ENCODE results near the gene NCOA7.
"Not testable (repeated sequence)": the region's sequence is repeated elsewhere in the genome, so short reads cannot be mapped to it uniquely, and the experiment has no call there.

Gene NCOA7

DNA sequence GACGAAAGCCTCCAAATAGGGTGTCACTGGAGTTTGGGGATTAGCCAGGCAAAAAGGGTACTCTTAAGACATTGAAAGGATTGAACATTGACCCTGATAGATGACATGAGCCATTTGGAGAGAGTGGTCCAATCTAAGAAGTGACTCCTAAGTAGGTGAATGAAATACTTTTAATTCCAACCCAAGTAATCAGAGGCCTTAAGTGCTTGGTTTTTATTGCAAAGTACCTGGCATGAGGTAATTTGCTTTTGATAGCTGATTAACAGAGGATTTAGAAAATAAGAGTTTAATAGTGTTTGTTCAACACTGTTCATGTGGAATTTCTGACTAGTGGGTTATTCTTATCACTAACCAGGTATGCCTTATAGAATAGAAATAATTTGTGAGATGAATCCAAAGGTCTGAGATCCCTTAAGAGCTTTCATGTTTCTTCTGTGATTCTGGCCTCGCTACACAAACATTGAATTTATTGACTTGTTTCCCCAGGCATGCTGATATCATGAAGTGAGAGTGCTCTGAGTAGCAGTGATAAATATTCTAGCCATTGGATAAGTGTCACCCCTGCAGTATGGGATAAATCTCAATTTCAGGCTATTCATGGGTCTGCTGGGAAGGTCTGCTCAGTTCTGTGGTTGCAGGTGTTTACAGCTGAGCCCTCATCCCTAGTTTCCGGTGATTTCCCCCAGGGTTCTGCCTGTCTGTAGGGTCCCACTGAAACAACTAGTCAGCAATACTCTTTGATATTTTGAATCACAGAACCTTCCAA is 6.5 kb downstream of the NCOA7 start:
- no peak for TF ChIP-seq POU2F2 (IDR thresholded peaks at IDR 0.05; ENCODE audit: low read depth, low read length)
- TF ChIP-seq POLR2A (IDR thresholded peaks at IDR 0.05; ENCODE audit: low read depth, low read length): no peak
- TF ChIP-seq POLR2AphosphoS5 (IDR thresholded peaks at IDR 0.05; ENCODE audit: low read depth, low read length): no peak
- TF ChIP-seq PAX5 (IDR thresholded peaks at IDR 0.05; ENCODE audit: insufficient read depth, low read length, severe bottlenecking): no peak
- TF ChIP-seq SPI1 (IDR thresholded peaks at IDR 0.05; ENCODE audit: low read depth, low read length): no peak
- TF ChIP-seq TAF1 (IDR thresholded peaks at IDR 0.05; ENCODE audit: low read depth, low read length): no peak
- FAIRE-seq: peak; percentile 87
- DNase-seq (ENCODE audit: insufficient read length, low spot score): no peak

DNA sequence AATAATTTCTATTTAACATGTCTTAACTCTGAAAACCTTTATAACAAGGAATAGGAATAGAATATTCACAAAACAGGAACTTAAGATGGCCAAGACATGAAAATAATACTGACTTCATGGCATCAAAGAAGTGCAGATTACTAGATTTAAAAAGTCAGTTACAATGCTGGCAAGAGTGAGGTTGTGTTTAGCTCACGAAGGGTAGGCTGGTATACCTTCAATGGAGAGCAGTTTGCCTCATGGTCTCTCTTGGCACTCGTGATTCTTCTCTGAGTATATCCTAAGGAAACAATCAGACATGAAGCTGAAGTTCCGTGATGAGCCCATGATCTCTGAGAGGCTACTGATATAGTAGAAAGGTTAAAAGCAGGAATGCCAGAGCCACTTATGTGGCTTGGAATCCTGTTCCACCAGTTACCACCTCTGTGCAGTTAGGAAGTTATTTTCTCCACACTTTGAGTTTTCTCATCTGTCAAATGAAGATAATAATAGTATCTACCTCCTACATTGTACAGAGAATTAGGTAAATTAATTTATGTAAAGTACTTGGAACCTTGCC is 7.2 kb downstream of the NCOA7 start:
- no peak for TF ChIP-seq PAX5 (IDR thresholded peaks at IDR 0.05; ENCODE audit: insufficient read depth, low read length, severe bottlenecking)
- TF ChIP-seq POLR2A (IDR thresholded peaks at IDR 0.05; ENCODE audit: low read depth, low read length): no peak
- TF ChIP-seq POU2F2 (IDR thresholded peaks at IDR 0.05; ENCODE audit: low read depth, low read length): no peak
- no peak for TF ChIP-seq POLR2AphosphoS5 (IDR thresholded peaks at IDR 0.05; ENCODE audit: low read depth, low read length)
- no peak for TF ChIP-seq TAF1 (IDR thresholded peaks at IDR 0.05; ENCODE audit: low read depth, low read length)
- TF ChIP-seq SPI1 (IDR thresholded peaks at IDR 0.05; ENCODE audit: low read depth, low read length): no peak
- DNase-seq (ENCODE audit: insufficient read length, low spot score) (no peak), FAIRE-seq (no peak)

DNA sequence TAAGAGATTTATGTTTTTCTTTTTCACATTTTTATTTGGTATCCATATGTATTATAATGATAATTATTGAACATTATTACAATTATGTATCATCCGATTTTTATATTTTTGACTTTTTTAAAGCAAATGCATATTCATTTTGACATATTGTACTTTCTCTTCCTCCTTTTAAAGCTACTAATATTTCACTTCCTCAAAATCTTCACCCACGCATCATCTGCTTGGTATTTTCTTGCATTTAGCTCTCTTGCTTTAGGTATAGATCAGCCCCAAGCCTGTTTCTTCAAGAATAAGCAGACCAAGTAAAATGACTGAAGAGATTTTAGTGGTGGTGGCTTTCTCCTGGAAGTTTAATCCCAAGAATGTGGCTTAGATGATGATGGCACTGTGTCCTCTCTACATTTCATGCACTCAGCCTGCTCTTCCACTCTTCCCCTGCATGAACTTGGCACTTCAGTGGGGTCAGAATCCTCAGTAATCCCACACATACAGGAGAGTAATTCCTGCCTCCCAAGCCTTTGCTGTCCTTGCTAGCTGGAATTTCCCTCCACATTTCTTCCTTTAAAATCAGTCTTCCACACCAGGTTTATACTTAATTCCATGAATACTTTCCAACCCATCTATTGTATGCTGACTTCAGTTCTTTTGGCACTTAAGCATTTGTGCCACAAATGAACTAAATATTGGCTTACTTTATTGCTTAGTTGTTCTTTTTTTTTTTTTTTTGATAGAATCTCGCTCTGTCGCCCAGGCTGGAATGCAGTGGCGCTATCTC is 8.2 kb downstream of the NCOA7 start:
- TF ChIP-seq SPI1 (IDR thresholded peaks at IDR 0.05; ENCODE audit: low read depth, low read length) (peak; percentile 99), POLR2AphosphoS5 (IDR thresholded peaks at IDR 0.05; ENCODE audit: low read depth, low read length) (no peak)
- FAIRE-seq: peak; percentile 51
- no peak for DNase-seq (ENCODE audit: insufficient read length, low spot score)

DNA sequence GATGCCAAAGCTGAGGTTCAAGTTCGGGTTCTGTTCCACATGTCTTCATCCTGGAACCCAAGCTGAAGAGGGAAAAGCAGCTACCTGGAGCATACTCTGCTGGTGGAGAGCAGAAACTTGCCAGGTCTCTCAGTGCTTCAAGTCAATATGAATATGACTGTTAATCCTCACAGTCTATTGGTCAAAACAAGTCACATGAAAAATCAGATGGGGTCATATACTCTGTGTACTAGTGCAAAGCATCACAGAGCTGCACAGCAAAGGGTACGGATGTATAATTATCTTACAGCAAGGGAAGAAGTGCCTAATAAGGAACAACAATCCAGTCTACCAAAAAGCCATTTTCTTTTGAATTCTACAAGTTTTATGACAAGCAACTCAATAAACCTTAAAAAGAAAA is 11.6 kb downstream of the NCOA7 start:
- DNase-seq (ENCODE audit: insufficient read length, low spot score) (no peak), FAIRE-seq (peak; percentile 87)
- TF ChIP-seq TAF1 (IDR thresholded peaks at IDR 0.05; ENCODE audit: low read depth, low read length): no peak
- no peak for TF ChIP-seq PAX5 (IDR thresholded peaks at IDR 0.05; ENCODE audit: insufficient read depth, low read length, severe bottlenecking)
- no peak for TF ChIP-seq POLR2AphosphoS5 (IDR thresholded peaks at IDR 0.05; ENCODE audit: low read depth, low read length)
- TF ChIP-seq SPI1 (IDR thresholded peaks at IDR 0.05; ENCODE audit: low read depth, low read length): no peak
- no peak for TF ChIP-seq POLR2A (IDR thresholded peaks at IDR 0.05; ENCODE audit: low read depth, low read length)
- no peak for TF ChIP-seq POU2F2 (IDR thresholded peaks at IDR 0.05; ENCODE audit: low read depth, low read length)

DNA sequence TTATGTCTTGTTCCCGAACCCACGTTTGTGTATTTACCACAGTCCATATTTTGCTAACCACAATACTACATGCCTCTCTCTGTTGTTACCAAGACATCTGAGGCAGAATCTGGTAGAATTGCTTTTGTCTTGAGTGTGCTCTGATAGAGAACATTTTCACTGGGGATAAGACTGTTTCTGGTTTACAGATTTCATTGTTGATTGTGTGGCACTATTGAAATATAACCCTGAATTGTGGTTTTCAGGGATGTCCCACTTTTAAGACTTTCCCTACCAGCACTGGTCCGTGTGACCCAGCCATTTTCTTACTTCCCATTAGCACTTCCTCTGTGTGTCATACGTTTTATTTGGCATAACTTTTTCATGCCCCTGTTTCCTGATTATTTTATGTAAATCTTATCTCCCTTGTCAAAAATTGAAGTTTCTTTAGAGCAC is 12.2 kb downstream of the NCOA7 start:
- peak; percentile 76 for TF ChIP-seq SPI1 (IDR thresholded peaks at IDR 0.05; ENCODE audit: low read depth, low read length)
- TF ChIP-seq TAF1 (IDR thresholded peaks at IDR 0.05; ENCODE audit: low read depth, low read length): no peak
- TF ChIP-seq POLR2AphosphoS5 (IDR thresholded peaks at IDR 0.05; ENCODE audit: low read depth, low read length): no peak
- DNase-seq (ENCODE audit: insufficient read length, low spot score) (no peak), FAIRE-seq (no peak)

DNA sequence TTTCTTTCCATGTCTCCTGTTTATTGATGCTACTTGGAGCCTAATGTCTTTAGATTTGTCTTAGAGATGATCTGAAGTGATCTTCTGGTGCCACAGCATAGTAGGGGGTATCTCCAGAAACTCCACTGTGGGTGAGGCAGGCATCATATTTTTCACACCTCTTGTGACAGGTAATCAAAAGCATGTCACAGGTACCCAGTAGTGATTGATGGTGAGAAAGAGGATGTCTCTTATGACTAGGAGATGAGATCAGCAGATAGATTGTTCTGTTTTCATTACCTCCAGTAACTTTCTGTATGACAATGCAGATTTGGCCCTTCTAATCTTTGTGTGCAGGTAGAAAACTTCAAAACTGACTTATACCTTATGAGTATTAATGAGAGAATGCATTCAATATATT is 13.5 kb downstream of the NCOA7 start:
- TF ChIP-seq SPI1 (IDR thresholded peaks at IDR 0.05; ENCODE audit: low read depth, low read length) (peak; percentile 85), POU2F2 (IDR thresholded peaks at IDR 0.05; ENCODE audit: low read depth, low read length) (peak; percentile 52; the same call in 1 of the 2 replicates), POLR2AphosphoS5 (IDR thresholded peaks at IDR 0.05; ENCODE audit: low read depth, low read length) (no peak)
- FAIRE-seq (peak; percentile 83), DNase-seq (ENCODE audit: insufficient read length, low spot score) (no peak)

DNA sequence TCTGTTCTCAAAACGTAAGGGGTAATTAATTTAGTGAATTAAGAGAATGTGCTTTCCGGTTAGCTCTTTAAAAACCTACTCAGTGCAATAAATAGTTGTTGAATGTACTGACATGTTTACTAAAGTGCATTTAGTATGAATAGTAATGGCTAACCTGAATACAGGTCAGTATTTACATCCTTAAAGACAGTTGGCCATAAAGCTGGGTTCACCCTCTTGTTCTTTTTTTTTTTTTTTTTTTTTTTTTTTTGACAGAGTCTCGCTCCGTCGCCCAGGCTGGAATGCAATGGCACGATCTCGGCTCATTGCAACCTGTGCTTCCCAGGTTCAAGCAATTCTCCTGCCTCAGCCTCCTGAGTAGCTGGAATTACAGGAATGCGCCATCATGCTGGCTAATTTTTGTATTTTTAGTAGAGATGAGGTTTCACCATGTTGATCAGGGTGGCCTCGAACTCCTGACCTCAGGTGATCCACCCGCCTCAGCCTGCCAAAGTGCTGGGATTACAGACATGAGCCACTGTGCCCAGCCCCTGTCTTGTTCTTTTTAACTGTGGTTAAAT is 14.2 kb downstream of the NCOA7 start:
- DNase-seq (ENCODE audit: insufficient read length, low spot score); FAIRE-seq: not testable (repeated sequence)

DNA sequence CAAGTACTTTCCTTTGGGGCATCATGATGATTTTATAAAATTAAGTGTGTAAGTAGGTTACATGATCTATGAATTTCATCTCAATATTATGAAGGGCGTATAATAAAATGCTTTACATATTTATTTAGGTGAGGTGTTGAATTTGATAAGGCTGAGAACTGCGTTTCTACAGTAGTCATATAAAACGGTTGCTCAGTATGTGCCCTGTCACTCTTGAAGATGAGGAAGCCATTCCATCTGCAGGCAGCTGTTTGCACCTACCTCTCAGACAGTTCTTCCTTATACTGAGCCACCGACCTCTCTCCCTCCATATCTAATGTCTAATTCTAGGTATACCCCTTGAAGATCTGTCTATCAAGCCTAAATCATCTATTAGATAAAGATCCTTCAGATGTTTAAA is 16.1 kb downstream of the NCOA7 start:
- DNase-seq (ENCODE audit: insufficient read length, low spot score): no peak
- FAIRE-seq: no peak
- no peak for TF ChIP-seq PAX5 (IDR thresholded peaks at IDR 0.05; ENCODE audit: insufficient read depth, low read length, severe bottlenecking)
- no peak for TF ChIP-seq POLR2AphosphoS5 (IDR thresholded peaks at IDR 0.05; ENCODE audit: low read depth, low read length)
- TF ChIP-seq SPI1 (IDR thresholded peaks at IDR 0.05; ENCODE audit: low read depth, low read length): no peak
- no peak for TF ChIP-seq POLR2A (IDR thresholded peaks at IDR 0.05; ENCODE audit: low read depth, low read length)
- no peak for TF ChIP-seq TAF1 (IDR thresholded peaks at IDR 0.05; ENCODE audit: low read depth, low read length)
- no peak for TF ChIP-seq POU2F2 (IDR thresholded peaks at IDR 0.05; ENCODE audit: low read depth, low read length)

DNA sequence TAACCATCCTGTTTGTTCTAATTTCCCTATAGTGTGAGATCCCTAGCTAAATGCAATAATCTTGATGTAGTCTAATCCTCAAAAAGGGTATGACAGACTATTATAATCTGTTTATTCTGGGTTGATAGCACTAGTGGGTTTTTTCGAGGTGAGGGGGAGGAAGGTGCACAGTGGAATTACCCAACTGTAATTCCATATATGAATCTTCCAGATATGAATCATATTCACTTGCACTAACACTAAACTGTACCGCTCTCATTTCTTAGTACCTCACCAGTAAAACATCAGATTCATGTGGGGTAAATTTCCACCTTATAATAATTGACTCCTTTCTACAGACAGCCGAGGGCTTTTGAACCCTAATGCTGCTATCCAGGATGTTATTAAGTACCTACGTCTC is 16.5 kb downstream of the NCOA7 start:
- DNase-seq (ENCODE audit: insufficient read length, low spot score) (no peak), FAIRE-seq (no peak)
- TF ChIP-seq PAX5 (IDR thresholded peaks at IDR 0.05; ENCODE audit: insufficient read depth, low read length, severe bottlenecking): no peak
- no peak for TF ChIP-seq POLR2AphosphoS5 (IDR thresholded peaks at IDR 0.05; ENCODE audit: low read depth, low read length)
- no peak for TF ChIP-seq POU2F2 (IDR thresholded peaks at IDR 0.05; ENCODE audit: low read depth, low read length)
- no peak for TF ChIP-seq TAF1 (IDR thresholded peaks at IDR 0.05; ENCODE audit: low read depth, low read length)
- TF ChIP-seq POLR2A (IDR thresholded peaks at IDR 0.05; ENCODE audit: low read depth, low read length): no peak
- no peak for TF ChIP-seq SPI1 (IDR thresholded peaks at IDR 0.05; ENCODE audit: low read depth, low read length)

DNA sequence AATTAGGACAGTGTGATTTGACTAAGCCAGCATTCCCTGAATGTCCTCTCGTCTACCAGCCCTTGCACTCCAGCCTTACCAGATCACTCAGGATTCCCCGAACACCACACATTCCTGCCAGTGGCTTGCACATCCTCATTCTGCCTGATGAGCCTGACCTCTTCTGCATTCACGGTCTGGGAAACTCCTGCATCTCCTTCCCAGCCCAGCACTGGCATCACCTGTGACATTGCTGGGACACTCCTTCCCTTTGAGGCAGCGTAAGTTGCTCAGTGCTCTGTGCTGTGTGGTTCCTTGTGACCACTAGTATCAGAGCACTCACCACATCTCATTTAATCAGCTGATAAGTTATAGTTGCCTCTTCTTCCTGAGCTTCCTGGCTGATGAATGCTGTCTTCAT is 17.3 kb downstream of the NCOA7 start:
- DNase-seq (ENCODE audit: insufficient read length, low spot score): no peak
- FAIRE-seq: peak; percentile 41
- TF ChIP-seq PAX5 (IDR thresholded peaks at IDR 0.05; ENCODE audit: insufficient read depth, low read length, severe bottlenecking) (no peak), SPI1 (IDR thresholded peaks at IDR 0.05; ENCODE audit: low read depth, low read length) (no peak)

All from GM12891 (cell line).